ENCODE results near the gene SLIT1. TPM values are rescaled to one million over a fixed set of nuclear protein-coding genes. Genes with fewer than 3 reads are reported as not detected.

Gene SLIT1
- total and polyA plus RNA-seq, 3 donors from 2014 or later = 1.9 to 4.6 (median 2.5) TPM

DNA sequence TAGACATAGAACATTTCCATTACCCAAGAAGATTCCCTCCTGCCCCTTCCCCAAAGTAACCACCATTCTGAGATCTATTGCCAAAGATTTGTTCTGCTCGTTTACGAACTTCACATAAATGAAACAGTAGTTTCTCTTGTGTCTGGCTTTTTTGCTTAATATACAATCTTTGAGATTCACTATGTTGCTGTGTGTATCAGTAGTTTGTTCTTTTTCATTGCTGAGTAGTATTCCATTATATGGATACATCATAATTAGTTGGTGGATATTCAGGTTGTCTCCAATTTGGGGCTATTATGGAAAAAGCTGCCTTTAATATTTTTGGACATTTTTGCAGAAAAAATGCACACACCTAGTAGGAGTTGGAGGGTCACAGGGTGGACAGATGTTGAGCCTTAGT, 124.3 kb downstream of the SLIT1 start:
- no peak overlapping the region for H3K4me3 ChIP-seq
- H3K27ac ChIP-seq = no peak overlapping the region
- WGBS, 2 donors = 79 to 84% methylated on average over 2 of the region's 2 CpGs
- TF ChIP-seq POLR2A (IDR thresholded peaks at IDR 0.05) = no peak
- TF ChIP-seq, protein P1, sequence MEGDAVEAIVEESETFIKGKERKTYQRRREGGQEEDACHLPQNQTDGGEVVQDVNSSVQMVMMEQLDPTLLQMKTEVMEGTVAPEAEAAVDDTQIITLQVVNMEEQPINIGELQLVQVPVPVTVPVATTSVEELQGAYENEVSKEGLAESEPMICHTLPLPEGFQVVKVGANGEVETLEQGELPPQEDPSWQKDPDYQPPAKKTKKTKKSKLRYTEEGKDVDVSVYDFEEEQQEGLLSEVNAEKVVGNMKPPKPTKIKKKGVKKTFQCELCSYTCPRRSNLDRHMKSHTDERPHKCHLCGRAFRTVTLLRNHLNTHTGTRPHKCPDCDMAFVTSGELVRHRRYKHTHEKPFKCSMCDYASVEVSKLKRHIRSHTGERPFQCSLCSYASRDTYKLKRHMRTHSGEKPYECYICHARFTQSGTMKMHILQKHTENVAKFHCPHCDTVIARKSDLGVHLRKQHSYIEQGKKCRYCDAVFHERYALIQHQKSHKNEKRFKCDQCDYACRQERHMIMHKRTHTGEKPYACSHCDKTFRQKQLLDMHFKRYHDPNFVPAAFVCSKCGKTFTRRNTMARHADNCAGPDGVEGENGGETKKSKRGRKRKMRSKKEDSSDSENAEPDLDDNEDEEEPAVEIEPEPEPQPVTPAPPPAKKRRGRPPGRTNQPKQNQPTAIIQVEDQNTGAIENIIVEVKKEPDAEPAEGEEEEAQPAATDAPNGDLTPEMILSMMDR (IDR thresholded peaks at IDR 0.05) = no peak
- H3K9me3 ChIP-seq = no peaks in the 10 kb centered on the region
- no peaks in the 10 kb centered on the region for H3K27me3 ChIP-seq
- DNase-seq = no peak
- H3K36me3 ChIP-seq (ENCODE audit: low read depth, missing control alignments) = no peaks in the 10 kb centered on the region
- intact Hi-C loops (cut with DNase I; ENCODE audit: low total_unique reads) = no loop called here
- H3K4me1 ChIP-seq = no peaks in the 10 kb centered on the region

DNA sequence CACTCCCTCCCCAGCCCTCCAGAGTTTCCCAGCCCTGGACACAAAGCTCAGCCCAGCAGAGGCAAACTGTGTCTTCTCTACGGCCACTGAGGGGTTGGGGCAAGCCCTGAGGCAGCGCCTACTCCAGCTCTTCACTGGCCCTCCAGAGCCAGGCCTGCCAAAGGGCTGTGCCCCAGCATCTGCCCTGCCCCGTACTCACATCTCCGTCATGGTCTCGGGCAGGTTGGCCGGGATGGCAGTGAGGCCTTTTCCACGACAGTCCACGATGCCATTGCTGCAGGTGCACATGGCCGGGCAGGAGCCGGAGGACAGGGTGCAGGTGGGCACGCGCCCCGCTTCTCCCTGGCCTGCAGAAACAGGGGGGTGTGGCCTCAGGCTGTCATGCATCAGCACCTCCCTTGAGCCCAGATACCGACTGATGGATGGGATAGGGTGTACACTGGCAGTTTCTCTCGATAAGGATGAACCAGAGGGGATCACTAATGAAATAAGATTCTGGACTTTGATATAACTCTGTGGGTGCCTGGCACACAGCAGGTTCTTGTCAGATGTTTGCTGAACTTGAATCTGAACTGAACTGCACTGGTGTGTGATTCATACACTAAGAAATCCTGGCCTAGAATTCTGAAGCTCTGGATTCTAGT, 125.2 kb downstream of the SLIT1 start:
- TF ChIP-seq, protein P1 (IDR thresholded peaks at IDR 0.05) = no peak
- no peak for TF ChIP-seq POLR2A (IDR thresholded peaks at IDR 0.05)
- Histone ChIP-seq H3K27ac (no peak overlapping the region), H3K36me3 (ENCODE audit: low read depth, missing control alignments) (no peaks in the 10 kb centered on the region), H3K9me3 (no peaks in the 10 kb centered on the region), H3K4me1 (no peaks in the 10 kb centered on the region), H3K27me3 (no peaks in the 10 kb centered on the region), H3K4me3 (no peak overlapping the region)
- WGBS, 2 donors = 82 to 88% methylated on average over 8 to 15 of the region's 15 CpGs
- intact Hi-C loops (cut with DNase I; ENCODE audit: low total_unique reads) = no loop called here
- no peak for DNase-seq

DNA sequence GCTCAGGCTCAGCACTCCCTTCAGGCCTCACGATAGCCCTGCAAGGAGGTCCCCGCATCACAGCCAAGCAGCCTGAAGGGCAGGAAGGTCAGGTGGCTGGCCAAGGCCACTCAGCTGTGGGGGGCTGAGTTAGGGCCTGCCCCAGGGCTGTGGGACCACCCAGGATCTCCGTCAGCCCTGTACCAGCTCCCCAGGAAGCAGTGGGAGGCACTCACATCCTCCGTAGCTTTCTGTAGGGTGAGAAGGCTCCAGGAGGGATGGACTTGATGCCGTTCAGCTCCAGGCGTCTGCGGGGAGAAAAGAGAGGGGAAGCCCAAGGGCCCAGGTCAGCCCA, 125.9 kb downstream of the SLIT1 start:
- Histone ChIP-seq H3K27me3 (no peaks in the 10 kb centered on the region), H3K4me3 (no peak overlapping the region), H3K27ac (no peak overlapping the region), H3K4me1 (no peaks in the 10 kb centered on the region), H3K9me3 (no peaks in the 10 kb centered on the region), H3K36me3 (ENCODE audit: low read depth, missing control alignments) (no peaks in the 10 kb centered on the region)
- DNase-seq = no peak
- WGBS, 2 donors = 67 to 77% methylated on average over 3 to 7 of the region's 7 CpGs
- intact Hi-C loops (cut with DNase I; ENCODE audit: low total_unique reads) = no loop called here
- TF ChIP-seq POLR2A (IDR thresholded peaks at IDR 0.05) = no peak
- TF ChIP-seq, protein P1 (IDR thresholded peaks at IDR 0.05) = no peak

DNA sequence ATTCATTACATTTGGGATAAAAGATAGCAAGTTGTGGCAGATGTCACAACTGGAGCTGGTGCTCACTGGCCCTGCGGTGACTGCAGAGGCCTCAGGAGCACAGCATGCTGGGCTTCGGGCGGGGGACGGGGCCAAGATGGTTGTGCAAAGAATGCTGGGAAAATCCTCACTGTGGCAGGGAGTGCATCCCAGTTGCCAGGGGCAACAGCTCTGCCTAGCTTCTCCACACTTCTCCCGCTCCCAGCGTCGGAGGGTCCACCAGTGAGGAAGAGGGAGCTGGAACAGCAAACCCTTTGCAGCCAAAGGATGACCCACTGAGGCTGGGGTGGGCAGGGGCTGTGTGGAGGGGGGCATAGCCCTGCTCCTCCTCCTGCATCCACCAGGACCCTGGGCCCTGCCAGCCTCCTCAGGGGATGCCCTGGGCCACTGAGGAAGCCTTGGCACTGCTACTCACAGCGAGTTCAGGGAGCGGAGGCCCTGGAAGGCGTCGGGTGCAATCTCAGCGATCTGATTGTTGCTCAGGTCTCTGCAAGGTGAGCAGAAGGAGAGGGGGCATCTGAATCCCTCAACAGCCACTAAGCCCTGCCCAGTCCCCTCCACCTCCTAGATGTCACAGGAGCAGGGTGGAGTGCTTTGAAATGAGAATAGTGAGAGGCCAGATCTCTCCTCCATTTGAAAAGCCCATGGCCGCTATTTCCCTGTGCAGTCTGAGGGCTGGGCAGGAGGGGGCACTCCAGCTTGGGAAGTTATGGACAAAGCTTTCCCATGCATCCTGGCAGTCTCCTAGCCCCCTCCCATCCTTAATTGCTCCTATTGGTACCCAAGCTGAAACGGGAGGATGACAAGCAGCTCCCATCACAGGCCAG, 126.5 kb downstream of the SLIT1 start:
- no peak for DNase-seq
- Histone ChIP-seq H3K36me3 (ENCODE audit: low read depth, missing control alignments) (no peaks in the 10 kb centered on the region), H3K27me3 (no peaks in the 10 kb centered on the region), H3K27ac (no peak overlapping the region), H3K4me1 (no peaks in the 10 kb centered on the region), H3K4me3 (no peak overlapping the region), H3K9me3 (no peaks in the 10 kb centered on the region)
- WGBS, 2 donors = 75 to 85% methylated on average over 6 to 14 of the region's 14 CpGs
- TF ChIP-seq POLR2A (IDR thresholded peaks at IDR 0.05) = no peak
- TF ChIP-seq, protein P1 (IDR thresholded peaks at IDR 0.05) = no peak
- intact Hi-C loops (cut with DNase I; ENCODE audit: low total_unique reads) = no loop called here

Measured in testis (tissue), 3 donors.